Activated T-cell treated with anti-CD3 and anti-CD28 coated beads, Interleukin-2, amount 50 U/mL, for 1 hour (primary cell): ENCODE data around the gene LMOD1.
"Not testable (repeated sequence)": the region's sequence is repeated elsewhere in the genome, so short reads cannot be mapped to it uniquely, and the experiment has no call there.

Experiments used
- DNase-seq: peaks from one replicate; pipeline ENCODE4 v3.0.0-alpha.2; 2020

Gene LMOD1

DNA sequence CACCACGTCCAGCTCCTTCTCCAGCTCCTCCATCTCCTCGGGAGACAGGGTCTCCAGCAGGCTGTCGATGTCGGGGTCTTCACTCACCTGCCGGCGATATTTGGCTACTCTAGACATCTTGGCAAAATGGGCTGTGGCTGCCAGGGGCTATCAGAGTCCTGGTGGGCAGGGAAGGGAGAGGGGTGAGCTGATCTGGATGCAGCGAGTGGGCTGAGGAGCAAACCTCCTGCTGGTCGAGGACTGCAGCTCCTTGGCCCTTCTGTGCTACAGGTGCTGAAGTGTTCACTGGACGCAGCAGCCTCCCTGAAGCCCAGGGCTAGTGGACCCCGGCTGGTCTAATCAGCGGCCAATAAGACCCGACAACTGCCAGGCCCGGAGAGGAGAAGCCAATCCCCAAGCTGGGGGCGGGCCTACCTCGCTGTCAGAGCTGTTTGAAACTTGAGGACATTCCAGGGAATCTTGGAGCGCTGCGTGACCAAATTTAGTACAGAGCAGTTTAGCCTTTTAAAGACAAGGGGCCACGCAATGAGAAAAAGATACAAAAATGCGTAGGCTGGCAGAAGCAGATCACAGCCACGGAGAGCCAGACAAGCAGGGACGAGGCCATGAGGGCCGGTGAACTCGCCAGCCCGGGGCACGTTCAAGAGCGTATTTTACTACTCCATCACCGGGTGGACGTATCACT is at the start of gene LMOD1:
LMOD1 (minus strand) TSS at position 325 of the 685 bp plus-strand sequence; CDS start at position 117, 208 bp downstream.
- no peak for DNase-seq

DNA sequence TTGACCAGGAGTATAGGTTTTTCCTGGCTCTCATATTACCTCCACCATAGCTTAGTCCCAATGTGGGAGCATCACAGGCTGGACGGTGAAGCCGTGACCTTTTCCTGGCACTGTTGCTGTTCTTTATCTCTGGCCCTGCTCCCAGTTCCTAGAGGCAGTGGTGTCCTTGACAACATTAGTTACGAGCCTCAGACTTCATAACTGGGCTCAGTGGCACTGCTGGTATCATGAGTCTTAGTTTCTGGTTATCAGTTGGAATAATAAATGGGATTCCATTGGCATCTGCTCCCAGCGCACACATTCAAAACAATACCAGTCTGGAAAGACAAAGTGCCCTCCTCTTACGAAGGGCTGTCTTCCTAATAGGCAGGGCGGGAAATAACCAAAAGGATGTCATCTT is 44.1 kb upstream of the LMOD1 start:
- no peak for DNase-seq

DNA sequence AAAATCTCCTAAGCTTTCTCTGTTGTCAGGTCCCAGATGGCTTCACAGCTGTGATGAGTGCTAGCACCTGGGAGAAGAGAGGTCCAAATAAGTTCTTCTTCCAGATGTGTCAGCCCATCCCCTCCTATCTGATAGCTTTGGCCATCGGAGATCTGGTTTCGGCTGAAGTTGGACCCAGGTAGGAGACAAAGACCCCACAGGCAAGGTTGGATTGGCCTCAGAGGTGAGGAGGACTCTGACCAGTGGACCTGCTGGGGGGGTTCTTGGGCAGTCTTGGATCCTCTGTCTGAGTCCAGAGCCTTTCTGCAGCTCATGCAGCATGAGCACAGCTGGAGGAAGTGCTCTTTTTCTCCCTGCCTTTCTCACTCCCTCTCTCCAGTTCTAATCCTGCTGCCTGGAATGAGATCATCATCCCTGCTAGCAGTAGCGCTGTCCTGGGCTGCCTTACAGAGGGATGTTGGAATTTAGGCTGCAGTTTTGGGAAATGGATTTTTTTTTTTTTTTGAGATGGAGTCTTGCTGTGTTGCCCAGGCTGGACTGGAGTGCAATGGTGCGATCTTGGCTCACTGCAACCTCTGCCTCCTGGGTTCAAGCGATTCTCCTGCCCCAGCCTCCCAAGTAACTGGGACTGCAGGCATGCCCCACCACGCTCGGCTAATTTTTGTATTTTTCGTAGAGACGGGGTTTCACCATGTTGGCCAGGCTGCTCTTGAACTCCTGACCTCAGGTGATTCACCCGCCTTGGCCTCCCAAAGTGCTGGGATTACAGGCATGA is 43.2 kb upstream of the LMOD1 start:
- DNase-seq: no peak

DNA sequence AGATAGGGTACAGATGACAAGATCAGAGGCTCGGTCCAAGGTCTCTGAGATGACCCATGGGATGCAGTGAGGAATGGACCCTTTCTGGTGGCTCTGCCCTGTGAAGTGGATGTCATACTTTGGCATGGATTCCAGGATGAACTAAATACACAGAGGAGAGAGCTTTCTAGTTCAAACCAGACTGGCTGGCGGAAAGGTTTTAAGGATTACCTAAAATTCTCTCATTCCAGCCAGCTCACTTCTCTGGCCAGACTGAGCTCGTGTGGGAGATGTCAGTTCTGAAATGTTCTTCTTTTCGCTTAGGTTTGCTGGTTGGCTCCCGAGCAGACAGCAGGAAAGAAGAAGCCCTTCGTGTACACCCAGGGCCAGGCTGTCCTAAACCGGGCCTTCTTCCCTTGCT is 42.3 kb upstream of the LMOD1 start:
- DNase-seq: no peak

DNA sequence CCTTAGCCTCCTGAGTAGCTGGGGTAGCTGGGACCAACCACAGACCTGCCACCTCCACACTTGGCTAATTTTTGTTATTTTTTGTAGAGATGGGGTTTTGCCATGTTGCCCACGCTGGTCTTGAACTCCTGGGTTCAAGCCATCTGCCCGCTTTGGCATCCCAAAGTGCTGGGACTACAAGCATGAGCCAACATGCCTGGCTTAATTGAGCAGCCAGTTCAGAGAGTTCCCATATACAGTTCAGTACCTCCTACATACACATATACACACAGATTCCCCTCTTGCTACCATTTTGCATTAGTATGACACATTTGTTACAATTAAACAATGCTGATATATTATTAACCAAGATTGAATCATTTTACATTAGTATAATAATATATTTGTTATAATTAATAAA is 39.0 kb upstream of the LMOD1 start:
- DNase-seq: no peak

DNA sequence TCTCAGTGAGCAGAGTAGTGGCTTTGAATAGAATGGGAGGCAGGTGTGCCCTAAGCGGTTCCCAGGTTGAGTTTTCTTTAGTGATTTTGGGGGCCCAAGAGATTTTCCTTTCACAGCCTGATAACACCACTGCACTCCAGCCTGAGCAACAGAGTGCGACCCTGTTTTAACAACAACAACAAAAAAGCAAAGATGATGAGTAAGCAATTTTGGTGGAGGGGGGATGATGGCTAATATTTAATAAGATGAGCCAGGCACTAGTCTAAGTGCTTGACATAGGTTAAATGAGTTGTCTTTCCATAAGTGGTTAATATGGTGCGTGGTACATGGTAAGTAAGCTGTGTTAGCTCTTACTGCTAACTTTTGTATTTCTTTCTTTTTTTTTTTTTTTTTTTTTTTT is 38.1 kb upstream of the LMOD1 start:
- no peak for DNase-seq

DNA sequence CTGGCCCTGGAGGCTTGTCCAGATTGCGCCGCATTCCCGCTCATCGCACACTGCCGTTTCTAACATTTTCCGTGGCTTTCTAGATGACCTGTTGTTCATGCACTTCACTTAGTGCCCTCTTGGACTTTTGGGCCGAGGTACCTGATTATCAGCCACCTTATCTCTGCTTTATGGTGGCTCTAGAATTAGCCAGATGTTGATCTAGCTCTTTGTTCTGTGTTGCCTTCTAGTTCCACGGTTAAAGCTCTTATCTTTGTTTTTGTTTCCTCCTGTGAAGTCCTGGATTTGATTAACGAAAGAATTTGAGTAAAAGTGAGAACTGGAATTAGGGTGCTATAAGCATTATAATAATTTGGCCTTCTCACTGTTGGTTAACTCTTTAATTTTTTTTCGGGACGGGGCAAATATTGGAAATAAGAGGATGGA is 37.0 kb upstream of the LMOD1 start:
- no peak for DNase-seq

DNA sequence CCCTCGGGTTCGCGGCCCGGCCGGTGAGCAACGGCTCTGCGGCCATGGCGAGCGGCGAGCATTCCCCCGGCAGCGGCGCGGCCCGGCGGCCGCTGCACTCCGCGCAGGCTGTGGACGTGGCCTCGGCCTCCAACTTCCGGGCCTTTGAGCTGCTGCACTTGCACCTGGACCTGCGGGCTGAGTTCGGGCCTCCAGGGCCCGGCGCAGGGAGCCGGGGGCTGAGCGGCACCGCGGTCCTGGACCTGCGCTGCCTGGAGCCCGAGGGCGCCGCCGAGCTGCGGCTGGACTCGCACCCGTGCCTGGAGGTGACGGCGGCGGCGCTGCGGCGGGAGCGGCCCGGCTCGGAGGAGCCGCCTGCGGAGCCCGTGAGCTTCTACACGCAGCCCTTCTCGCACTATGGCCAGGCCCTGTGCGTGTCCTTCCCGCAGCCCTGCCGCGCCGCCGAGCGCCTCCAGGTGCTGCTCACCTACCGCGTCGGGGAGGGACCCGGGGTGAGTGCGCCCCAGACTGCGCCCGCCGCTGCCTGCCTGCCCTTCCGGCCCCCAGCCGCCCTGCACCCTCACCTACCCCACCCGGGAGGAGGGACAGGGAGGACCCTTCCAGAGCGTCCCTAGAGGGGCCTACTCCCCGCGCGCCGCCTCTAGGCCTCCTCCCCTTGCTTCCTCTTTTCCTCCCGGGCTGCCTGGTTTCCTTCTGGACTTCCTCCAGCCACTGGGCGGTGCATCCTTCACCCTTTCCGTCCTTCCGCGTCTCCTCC is 36.5 kb upstream of the LMOD1 start, which contains the start of gene RNPEP:
RNPEP (plus strand) TSS at position 26 of the 757 bp plus-strand sequence; CDS start at position 45, 19 bp downstream.
- peak; percentile 69 for DNase-seq

DNA sequence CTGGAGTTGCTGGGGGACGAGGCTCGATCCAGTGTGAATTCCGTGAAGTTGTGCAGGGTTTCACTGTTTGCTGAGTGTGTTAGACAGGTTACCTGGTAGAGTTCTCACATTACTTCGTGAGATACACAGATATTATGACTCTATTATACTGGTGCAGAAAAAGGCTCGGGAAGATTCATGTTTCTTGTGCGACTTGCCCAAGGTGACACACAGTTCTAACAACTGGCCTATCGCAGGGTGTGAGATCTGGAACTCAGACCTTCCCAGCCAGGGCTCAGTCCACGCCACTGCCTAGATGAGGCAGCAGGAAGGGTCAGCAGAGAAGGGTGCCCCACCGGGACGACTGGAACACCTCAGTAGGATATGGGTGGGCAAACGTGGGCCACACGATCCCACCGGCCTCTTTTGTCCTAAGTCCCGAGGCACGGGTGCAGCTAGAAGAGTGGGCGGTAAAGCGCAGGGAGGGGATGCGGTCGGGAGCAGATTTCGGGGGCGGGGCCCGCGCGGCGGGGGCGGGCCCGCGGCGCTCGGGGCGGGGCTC is 35.8 kb upstream of the LMOD1 start:
- peak; percentile 84 for DNase-seq

DNA sequence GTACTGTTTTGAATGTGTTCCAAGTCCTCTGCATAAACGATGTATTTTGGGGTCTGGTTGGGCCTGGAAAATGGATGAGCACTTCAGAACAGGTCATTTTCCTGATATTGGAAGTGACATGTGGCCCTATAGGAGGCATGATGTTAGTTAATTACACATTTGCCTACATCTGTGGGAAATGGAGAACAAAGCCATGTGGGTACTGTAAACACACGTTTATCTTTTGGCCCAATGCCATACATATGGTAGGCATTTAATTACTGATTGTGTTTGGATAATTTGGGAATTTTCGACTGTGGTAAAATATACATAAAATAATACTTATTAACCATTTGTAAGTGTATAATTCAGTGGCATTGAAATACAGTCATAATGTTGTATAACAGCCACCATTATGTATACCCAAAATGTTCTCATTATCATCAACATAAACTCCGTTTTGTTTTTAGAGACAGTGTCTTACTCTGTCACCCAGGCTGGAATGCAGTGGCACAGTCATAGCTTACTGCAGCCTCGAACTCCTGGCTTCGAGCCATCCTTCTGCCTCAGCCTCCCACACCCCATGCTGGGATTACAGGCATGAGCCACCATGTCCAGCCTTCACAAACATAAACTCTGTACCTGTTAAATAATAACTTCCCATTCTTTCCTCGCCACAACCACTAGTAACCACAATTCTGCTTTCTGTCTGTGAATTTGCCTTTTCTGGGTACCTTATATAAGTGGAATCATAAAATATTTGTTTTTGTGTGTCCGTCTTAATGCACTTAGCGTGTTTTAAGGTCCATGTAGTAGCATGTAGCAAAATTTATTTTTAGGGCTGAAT is 24.2 kb upstream of the LMOD1 start:
- DNase-seq: no peak

DNA sequence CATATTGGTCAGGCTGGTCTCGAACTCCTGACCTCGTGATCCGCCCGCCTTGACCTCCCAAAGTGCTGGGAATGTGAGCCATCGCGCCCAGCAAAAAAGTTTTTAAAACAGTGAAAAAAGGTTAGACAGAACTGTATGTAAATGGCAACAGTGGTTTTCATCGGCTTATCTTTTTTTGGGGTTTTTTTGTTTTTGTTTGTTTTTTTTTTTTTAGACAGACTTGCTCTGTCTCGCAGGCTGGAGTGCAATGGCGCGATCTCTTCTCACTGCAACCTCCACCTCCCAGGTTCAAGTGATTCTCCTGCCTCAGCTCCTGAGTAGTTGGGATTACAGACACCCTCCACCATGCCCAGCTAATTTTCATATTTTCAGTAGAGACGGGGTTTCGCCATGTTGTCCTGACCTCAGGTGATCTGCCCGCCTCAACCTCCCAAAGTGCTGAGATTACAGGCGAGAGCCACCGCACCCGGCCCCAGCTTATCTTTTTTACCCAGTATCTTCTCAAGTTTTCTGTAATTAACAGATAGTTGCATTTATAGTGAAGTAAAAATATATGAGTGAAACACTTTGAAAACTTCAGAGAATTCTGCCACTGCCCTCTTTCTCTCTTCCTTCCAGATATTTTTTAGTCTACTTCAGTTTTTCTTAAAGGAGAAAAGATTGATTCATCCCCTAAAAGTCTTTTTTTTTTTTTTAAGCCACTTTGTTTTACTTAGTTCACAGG is 22.0 kb upstream of the LMOD1 start:
- no peak for DNase-seq

DNA sequence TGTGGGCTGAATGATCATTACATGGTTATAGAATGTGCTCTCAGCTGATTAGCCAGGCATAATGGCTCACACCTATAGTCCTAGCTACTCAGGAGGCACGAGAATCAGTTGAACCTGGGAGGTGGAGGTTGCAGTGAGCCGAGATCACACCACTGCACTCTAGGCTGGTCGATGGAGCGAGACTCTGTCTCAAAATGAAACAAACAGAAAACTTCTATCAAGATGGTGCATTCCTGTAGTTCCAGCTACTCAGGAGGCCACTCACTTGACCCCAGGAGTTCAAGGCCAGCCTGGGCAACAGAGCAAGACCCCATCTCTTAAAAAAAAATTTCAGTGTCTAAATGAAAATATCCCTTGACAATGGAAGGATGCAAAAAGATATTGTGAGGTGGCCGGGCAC is 19.8 kb upstream of the LMOD1 start:
- no peak for DNase-seq

DNA sequence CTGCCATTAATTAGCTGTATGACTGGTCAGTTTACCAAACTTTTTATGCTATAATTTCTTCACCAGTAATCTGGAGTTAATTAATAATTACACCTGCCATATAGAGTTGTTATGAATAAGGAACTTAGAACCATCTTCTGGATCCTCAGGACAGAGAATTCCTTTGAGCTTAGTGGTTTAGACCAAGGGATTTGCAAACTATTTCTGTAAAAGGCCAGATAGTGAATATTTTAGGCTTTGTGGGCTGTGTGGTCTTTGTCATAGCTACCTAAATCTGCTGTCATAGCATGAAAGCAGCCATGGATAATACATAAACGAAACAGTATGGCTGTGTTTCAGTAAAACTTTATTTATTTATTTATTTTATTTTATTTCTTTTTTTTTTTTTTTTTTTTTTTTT is 17.9 kb upstream of the LMOD1 start:
- DNase-seq: no peak

DNA sequence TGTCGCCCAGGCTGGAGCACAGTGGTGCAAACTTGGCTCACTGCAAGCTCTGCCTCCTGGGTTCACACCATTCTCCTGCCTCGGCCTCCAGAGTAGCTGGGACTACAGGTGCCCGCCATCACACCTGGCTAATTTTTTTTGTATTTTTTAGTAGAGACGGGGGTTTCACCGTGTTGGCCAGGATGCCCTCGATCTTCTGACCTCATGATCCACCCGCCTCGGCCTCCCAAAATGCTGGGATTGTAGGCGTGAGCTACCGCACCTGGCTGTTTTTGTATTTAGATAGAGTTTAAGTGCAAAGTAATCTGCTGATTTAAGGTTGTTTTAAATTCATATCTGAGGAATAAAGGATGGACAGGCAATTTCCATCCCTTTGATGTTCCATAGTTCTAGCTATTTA is 16.0 kb upstream of the LMOD1 start:
- DNase-seq: not testable (repeated sequence)

DNA sequence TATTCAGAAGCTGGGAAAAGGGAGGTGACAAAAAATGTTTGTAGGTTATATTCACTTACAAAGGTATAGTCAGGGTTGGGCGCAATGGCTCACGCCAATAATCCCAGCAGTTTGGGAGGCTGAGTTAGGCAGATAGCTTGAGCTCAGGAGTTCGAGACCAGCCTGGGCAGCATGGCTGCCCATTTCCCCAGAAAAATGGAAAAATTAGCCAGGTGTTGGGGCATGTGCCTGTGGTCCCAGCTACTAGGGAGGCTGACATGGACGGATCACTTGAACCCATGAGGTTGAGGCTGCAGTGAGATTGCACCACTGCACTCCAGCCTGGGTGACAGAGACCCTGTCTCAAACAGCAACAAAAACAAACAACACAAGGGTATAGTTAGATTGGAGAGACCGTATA is 12.0 kb upstream of the LMOD1 start:
- DNase-seq: no peak

DNA sequence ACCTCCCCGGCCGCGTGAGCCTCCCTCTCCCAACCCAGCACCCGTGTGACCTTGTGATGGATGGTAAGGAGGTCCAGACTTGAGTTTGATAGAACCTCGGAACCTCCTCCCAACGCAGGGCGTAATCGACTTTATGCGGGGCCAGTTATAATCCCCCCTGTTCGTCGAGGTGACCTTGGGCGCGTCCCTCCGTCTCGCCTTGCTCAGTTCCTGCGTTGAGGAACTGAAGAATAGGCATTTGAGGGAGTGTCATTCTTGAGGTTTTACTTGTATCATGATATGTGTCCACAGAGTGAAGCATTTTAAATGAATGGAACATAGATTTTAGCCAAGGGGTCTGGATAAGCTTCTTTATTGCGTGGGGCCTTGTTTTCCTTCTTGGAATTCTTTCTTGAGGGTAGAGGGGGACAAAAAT is 9.4 kb upstream of the LMOD1 start:
- DNase-seq: no peak

DNA sequence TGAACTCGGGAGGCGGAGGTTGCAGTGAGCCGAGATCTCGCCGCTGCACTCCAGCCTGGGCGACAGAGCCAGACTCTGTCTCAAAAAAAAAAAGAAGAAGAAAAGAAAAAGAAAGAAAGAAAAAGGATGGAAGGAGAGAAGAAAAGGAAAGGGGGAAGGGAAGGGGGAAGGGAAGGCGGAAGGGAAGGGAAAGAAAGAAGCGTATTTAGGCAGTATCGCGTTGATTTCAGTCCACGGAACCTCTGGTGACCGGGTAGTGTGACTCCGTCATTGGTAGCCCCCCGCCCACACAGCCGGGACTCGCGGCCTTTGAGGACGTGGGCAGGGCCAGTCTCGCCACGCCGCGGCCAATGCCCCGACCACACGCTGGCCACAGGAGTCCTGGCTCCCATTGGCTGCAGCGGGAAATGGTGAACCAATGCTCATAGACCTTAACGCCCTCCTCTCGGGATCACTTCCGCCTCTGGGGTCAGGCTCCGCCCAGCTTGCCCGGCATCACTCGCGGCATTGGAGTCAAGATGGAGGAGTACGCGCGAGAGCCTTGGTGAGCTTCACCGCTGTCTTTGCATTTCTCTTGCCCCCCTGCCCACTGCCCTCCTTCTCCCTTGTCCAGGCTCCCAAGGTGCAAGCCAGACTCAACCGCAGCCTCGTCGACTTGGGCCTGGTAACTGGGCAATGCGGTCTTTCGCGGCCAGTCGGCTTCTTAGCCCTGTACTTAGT is 8.8 kb upstream of the LMOD1 start, which contains the start of gene TIMM17A:
TIMM17A (plus strand) TSS at position 495 of the 720 bp plus-strand sequence; CDS start at position 519, 24 bp downstream.
- peak; percentile 91 for DNase-seq

DNA sequence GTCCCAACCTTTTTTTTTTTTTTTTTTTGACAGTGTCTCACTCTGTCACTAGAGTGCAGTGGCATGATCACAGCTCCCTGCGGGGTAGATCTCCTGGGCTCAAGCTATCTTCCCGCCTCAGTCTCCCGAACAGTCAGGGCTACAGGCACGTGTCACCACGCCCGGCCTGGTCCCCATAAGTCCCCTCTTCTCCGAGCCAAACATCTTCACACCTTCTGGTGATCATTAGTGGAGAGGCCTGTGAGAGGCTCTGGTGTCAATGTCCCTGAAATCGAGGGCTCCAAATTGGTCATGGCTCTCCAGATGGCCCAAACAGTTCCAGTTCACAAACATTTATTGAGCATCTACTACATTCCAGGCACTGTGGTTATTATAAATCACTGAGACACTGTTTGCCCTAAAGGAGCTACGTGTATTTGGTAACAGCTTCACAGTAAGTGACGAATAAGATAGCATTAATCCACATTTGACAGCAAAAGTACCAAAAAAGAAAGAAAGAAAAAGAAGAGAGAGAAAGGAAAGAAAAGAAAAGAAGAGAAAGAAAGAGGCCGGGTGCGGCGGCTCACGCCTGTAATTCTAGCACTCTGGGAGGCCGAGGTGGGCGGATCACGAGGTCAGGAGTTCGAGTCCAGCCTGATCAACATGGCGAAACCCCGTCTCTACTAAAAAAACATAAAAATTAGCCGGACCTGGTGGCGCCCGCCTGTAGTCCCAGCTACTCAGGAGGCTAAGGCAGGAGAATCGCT is 8.1 kb upstream of the LMOD1 start:
- peak; percentile 30 for DNase-seq

DNA sequence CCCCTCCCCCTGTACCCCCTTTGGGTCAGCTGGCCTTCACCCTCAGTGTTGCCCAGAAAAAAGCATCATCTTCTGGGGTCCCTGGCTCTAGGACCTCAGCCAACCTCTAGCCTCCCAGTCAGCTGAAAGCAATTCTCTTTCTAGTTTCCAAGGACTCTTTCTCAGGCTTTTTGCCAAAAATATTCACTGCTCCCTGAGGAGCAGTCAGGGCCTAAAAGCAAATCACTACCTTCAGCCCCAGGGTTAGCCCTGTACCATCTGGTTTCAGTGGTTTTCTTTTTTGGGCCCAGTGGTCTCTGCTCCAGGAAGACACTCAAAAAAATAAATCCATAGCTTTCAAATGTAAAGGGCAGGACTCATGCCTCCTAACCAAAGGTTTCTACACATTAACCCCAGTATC is 3.1 kb upstream of the LMOD1 start:
- DNase-seq: no peak

DNA sequence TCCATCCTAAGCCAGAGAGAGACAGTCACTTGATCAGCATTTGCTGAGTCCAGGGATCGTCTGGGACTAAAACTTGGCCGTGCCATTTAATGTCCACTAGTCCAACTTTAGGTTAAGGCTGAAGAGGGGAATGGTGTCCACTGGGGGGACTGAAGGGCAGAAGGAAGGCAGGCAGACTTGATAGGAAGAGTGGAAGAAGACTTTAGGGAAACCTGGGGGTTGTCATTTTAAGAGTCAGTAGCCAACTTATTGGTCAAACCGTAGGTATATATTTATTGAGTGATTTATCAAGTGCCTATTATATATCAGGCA is 1.3 kb upstream of the LMOD1 start:
- DNase-seq: no peak
